ENCODE data around the gene SPTLC3. TPM values are rescaled to one million over a fixed set of nuclear protein-coding genes. Genes with fewer than 3 reads are reported as not detected.

SPTLC3 gene
- total RNA-seq, 1 donor from 2014 or later = 4.6 TPM

- Histone ChIP-seq H3K4me3 (no peak overlapping the region), H3K27me3 (no peaks in the 10 kb centered on the region), H3K4me1 (no peaks in the 10 kb centered on the region), H3K27ac (no peak overlapping the region), H3K36me3 (peaks cover 0 to 2% of the 10 kb centered on the region in 2 donors), H3K9me3 (peaks cover 5 to 22% of the 10 kb centered on the region in 2 donors)
- no peak for DNase-seq (ENCODE audit: low spot score in 2 of 2)
- intact Hi-C loops (cut with DNase I) = no loop called here
- TF ChIP-seq CTCF (IDR thresholded peaks at IDR 0.05) = no peak
These were observed 9.2 kb downstream of the SPTLC3 start for GRCh38 chr20:13017883-13018535.

DNA sequence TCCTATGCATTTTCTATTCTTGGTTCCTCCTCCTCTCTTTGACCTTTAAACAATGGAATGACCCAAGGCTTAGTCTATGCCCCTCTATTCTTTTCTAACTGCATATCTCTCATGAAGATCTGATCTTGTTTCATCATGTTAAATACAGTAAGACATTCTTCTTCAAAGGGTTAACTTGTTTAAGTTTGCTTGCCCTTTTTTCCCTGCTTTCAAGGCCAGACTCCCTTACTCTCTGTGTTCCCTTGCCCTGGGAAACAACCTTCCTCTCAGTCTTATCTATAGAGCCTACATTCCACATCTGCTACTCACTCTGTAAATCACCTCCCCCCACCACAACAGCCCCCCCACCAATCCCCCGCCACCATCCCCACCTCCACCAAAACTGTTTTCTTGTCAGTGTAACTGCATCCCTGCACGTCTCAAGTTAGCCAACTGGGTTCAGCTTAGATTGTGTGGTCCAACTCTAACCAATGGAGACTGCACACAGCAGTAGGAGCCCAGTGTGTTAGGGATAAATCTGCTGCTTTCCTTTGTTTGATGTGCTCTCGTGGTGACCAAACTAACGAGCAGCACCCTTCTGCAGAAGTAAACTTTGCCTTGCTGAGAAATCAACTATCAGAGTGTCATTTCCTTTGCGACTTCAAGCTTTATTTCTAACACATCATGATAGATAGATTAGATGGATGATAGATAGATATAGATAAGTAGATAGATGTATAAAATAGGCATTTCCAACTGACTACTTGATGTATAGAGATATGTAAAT lies 12.6 kb downstream of the SPTLC3 start:
- H3K36me3 ChIP-seq = peaks cover 0 to 4% of the 10 kb centered on the region in 2 donors
- no peak overlapping the region for H3K4me3 ChIP-seq
- no peaks in the 10 kb centered on the region for H3K27me3 ChIP-seq
- no peak for DNase-seq (ENCODE audit: low spot score in 2 of 2)
- H3K9me3 ChIP-seq = peaks cover 5 to 25% of the 10 kb centered on the region in 2 donors
- intact Hi-C loops (cut with DNase I) = no loop called here
- H3K27ac ChIP-seq = no peak overlapping the region
- no peak for TF ChIP-seq CTCF (IDR thresholded peaks at IDR 0.05)
- H3K4me1 ChIP-seq = no peaks in the 10 kb centered on the region

DNA sequence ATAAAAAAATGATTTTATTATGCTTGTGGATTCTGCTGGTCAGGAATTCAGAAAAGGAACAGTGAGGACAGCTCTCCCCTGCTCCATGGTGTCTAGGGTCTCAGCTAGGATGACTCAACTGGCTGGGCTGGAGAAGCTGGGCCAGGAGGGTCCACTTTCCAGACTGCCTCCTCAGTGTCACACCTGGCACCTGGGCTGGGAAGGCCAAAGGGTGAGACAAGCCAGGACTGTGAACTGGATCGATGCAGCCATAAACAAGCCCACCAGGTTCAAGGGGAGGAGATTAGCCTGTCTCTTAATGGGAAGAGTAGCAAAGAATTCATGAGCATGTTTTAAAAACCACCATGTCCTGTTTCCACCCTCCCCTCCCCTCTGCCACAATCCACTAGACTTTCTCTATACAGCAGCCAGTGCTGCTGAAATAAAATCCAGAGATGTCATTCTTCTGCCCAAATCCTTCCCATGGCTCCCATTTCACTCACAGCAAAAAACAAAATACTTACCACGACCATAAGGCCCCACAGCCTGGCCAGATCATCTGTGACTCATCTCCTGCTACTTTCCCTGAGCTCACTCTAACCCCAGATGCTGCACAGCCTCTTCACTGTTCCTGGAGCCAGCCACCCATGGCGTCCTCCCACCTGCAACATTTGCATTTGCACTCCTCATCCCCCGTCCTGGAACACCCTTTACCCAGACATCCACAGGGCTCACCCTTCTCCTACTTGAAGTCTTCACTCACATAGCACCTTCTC lies 13.8 kb downstream of the SPTLC3 start:
- Histone ChIP-seq H3K27ac (no peak overlapping the region), H3K36me3 (peaks cover 0 to 11% of the 10 kb centered on the region in 2 donors), H3K4me1 (no peaks in the 10 kb centered on the region), H3K4me3 (no peak overlapping the region), H3K27me3 (no peaks in the 10 kb centered on the region), H3K9me3 (peaks cover 5 to 25% of the 10 kb centered on the region in 2 donors)
- TF ChIP-seq CTCF (IDR thresholded peaks at IDR 0.05) = no peak
- no peak for DNase-seq (ENCODE audit: low spot score in 2 of 2)
- intact Hi-C loops (cut with DNase I) = no loop called here

- intact Hi-C loops (cut with DNase I) = no loop called here
- Histone ChIP-seq H3K27me3 (no peaks in the 10 kb centered on the region), H3K4me3 (no peak overlapping the region), H3K4me1 (no peaks in the 10 kb centered on the region), H3K9me3 (peaks cover 5 to 25% of the 10 kb centered on the region in 2 donors), H3K27ac (no peak overlapping the region), H3K36me3 (peaks cover 0 to 11% of the 10 kb centered on the region in 2 donors)
- TF ChIP-seq CTCF (IDR thresholded peaks at IDR 0.05) = no peak
- DNase-seq (ENCODE audit: low spot score in 2 of 2) = no peak
These were observed 15.8 kb downstream of the SPTLC3 start for GRCh38 chr20:13024596-13024995.

DNA sequence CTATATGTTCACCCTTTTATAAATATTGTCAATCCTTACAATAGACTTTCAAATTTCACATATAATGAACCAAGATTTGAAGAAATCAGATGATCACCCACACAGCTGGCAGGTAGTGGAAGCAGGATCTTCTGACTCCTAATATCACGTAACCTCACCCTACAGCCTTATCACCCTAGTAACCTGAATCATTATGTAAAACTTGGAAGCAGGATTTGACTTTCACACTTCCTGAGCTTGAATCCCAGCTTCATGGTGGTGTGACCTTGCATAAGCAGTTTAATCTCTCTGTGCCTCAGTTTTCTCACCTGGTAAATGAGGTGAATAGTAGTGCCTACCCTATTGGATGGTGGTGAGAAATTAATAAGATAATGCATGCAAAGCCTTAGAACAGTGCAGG lies 16.4 kb downstream of the SPTLC3 start:
- Histone ChIP-seq H3K9me3 (peaks cover 5 to 25% of the 10 kb centered on the region in 2 donors), H3K4me1 (no peaks in the 10 kb centered on the region), H3K4me3 (no peak overlapping the region), H3K27ac (no peak overlapping the region), H3K27me3 (no peaks in the 10 kb centered on the region), H3K36me3 (peaks cover 0 to 11% of the 10 kb centered on the region in 2 donors)
- no peak for TF ChIP-seq CTCF (IDR thresholded peaks at IDR 0.05)
- no peak for DNase-seq (ENCODE audit: low spot score in 2 of 2)
- intact Hi-C loops (cut with DNase I) = no loop called here

Measured in ascending aorta (tissue), 2 donors.